ENCODE data around the gene ATG7. TPM values are rescaled to one million over a fixed set of nuclear protein-coding genes. Genes with fewer than 3 reads are reported as not detected.

ATG7 gene
- total and polyA plus RNA-seq, 2 donors, result 14.1 to 63.2 TPM

DNA sequence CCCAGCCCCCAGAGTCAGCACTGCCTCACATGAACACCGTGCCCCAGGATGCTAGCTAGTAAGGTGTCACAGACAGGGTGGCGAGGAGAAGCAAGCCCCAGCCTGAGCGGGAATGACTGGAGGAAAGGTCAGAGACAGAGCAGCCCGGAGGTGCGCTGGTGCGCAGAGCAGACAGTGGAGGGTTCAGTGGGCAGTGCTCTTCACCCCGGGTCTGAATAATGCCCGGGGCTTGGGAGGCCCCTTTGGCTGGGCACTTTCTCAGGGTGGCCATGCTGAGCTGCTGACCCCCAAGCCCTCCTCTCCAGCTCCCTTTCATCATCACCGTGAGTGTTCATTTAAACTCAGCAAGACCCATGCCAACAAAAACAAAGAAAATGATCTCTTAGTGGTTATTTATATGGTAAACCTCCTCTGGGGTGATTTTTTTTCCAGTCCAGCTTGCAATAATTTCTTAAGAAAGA is 260.8 kb downstream of the ATG7 start:
- H3K36me3 ChIP-seq (ENCODE audit: insufficient read depth), result no peaks in the 10 kb centered on the region
- H3K4me3 ChIP-seq (ENCODE audit: low read depth, low read length), result no peak overlapping the region
- DNase-seq (ENCODE audit: extremely low spot score), result no peak
- no peak overlapping the region for H3K27ac ChIP-seq (ENCODE audit: low read depth)
- no peaks in the 10 kb centered on the region for H3K4me1 ChIP-seq (ENCODE audit: insufficient read depth)
- WGBS, result 82% methylated on average over 9 of the region's 9 CpGs

DNA sequence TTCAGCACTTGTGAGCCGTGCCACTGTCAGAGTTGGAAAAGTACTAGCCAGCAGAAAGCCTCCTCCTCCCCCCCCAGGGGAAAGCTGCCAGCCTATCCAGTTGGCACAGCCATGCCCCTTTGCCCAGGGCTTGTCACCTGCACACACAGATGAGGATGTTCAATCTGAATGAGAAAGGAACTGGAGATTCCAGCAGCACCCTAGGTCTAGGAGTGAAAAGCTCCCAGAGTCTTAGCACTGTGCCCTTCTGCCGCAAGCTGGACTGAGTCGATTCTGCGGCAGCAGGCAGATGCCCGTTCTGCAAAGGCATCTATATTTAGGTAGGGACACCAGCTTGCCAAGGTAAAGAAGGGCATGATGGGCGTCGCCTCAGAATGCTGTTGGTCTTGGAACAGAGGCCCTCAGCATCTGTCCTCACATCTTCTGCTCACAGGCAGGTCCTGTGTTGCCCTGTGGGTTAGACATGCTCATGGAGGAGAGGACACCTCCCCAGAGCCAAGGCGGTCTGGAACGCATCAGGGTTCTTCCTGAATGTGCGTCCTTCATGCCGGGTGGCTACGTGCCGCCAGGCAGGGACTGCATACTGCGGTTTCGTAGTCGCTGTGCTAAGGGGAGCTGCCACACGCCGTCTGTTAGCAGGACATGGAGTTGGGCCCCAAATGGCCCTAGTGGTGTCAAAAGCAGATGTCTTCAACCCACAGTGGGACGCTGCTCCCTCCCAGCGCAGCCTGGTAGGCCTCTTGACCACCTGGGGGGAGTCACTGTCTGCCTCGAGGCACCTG is 262.0 kb downstream of the ATG7 start:
- Histone ChIP-seq H3K36me3 (ENCODE audit: insufficient read depth) (no peaks in the 10 kb centered on the region), H3K4me3 (ENCODE audit: low read depth, low read length) (no peak overlapping the region), H3K27ac (ENCODE audit: low read depth) (no peak overlapping the region), H3K4me1 (ENCODE audit: insufficient read depth) (no peaks in the 10 kb centered on the region)
- DNase-seq (ENCODE audit: extremely low spot score), result no peak
- WGBS, result 95% methylated on average over 21 of the region's 21 CpGs

DNA sequence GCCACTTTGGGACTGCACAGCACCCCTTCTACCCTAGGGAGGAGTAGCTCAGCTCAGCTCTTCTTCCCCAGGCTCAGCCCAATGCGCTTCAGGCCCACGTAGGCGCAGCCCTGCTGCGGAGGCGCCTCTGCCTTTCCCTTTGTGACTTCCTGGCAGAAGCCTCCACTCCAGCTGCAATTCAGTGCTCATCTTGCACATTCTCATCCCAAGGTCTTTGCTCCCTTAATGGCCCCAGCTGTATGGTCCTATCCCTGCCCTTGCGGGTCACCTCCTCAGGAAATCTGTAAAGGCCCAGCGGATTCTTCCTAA is 262.6 kb downstream of the ATG7 start:
- Histone ChIP-seq H3K27ac (ENCODE audit: low read depth) (no peak overlapping the region), H3K4me1 (ENCODE audit: insufficient read depth) (no peaks in the 10 kb centered on the region), H3K36me3 (ENCODE audit: insufficient read depth) (no peaks in the 10 kb centered on the region), H3K4me3 (ENCODE audit: low read depth, low read length) (no peak overlapping the region)
- over 99% methylated on average over 7 of the region's 7 CpGs for WGBS
- no peak for DNase-seq (ENCODE audit: extremely low spot score)

DNA sequence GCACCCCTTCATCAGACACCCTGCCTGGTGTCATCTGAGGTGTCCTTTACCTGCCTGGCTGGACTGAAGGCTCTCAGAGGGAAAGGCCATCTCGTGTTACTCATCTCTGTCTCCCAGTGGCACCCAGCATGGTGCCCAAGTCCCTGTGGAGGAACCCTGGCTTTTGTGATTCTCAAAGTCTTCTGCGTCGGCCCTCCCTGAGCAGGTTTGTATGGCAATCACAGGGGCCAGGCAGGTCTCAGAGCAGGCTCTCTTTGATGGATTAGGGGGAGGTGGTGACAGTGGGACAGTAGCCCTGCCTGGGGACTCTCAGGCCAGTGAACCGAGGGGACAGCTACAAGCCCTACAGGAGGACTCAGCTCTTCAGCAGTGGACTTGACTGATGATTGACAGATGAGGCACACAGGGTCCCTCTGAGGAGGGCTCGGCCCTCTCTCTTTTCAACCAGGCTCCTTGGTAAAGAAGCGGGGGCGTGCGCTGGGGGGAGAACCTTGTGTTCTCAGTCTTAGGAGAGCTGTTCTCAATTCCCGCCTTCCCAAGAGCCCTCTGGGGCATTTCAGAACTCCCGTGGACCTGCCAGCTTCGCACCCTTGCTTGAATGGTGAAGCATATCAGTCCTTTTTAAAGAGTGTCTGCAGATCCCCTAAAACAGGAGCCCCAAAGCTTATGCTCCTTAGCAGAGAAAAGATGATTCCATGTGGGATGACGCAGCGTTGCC is 263.2 kb downstream of the ATG7 start:
- Histone ChIP-seq H3K4me3 (ENCODE audit: low read depth, low read length) (no peak overlapping the region), H3K36me3 (ENCODE audit: insufficient read depth) (no peaks in the 10 kb centered on the region), H3K27ac (ENCODE audit: low read depth) (no peak overlapping the region), H3K4me1 (ENCODE audit: insufficient read depth) (no peaks in the 10 kb centered on the region)
- WGBS, result 99% methylated on average over 13 of the region's 13 CpGs
- DNase-seq (ENCODE audit: extremely low spot score), result no peak

DNA sequence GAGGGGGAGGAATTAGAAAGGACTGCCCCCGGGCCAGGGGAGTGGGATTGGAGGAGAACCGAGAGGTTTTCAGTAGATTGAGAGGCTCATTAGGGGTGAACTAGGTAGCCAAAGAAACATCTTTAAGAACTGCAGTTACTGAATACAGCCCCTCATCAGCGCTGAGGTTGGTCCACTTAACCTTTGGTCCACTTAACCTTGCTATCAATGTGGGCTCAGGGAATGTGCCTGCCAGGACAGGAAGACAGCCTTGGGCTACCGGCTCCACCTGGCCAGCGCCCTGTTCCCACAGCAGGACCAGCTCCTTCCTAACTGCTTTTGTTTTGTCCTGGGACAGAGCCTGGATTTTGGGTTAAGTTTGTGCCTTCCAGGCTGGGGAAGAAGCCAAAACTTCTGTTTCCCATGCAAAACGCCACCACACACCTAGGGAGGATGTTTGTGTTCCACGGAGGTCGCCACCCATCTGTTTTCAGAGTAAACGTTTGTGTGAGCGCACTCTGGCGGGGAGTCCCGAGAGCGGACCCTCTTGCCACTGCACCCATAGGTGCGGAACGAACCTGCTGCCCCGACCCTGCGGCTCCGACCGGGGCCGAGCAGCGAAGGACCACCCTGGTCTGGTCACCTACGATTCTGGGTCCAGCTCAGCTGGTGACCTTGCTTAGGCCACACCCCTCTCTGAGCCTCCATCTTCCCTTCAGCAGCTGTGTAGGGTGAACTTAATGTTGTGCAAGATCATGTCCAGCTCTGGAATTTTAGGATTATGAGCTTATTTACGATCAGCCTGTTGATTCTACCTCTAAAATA is 264.1 kb downstream of the ATG7 start:
- Histone ChIP-seq H3K36me3 (ENCODE audit: insufficient read depth) (no peaks in the 10 kb centered on the region), H3K27ac (ENCODE audit: low read depth) (no peak overlapping the region), H3K4me3 (ENCODE audit: low read depth, low read length) (no peak overlapping the region), H3K4me1 (ENCODE audit: insufficient read depth) (no peaks in the 10 kb centered on the region)
- DNase-seq (ENCODE audit: extremely low spot score), result no peak
- 92% methylated on average over 23 of the region's 23 CpGs for WGBS

DNA sequence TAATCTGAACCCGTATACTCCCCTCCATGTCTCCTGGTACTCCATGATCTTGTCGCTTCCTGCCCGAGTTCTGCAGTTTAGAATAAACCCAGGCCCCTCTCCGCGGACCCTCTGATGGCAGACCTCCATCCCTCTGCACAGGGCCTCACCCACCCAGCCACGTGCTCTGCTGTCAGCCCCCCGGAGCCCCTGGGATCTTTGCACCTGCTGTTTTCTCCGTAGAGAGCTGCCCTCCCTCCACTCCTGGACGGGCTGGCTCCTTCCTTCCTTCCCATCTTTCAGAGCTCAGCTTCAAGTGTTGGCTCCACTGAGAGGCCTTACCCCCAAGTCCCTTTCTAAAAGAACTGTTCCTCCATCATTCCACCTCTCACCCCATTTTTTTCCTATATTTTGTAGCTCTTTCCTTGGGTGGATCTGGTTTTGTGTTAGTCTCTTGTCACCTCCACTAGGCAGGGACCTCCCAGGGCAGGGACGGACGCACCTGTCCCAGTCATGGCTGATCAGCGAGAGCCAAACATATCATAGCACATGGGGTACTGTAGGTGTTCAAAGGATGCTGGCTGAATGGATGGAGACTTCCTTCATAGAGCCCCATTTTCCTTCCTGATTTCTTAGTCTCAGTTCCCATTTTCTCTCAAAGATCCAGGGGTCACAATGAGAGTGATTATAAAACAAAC is 264.9 kb downstream of the ATG7 start:
- WGBS, result 93% methylated on average over 12 of the region's 12 CpGs
- H3K4me1 ChIP-seq (ENCODE audit: insufficient read depth), result no peaks in the 10 kb centered on the region
- no peak overlapping the region for H3K4me3 ChIP-seq (ENCODE audit: low read depth, low read length)
- H3K36me3 ChIP-seq (ENCODE audit: insufficient read depth), result no peaks in the 10 kb centered on the region
- H3K27ac ChIP-seq (ENCODE audit: low read depth), result no peak overlapping the region
- DNase-seq (ENCODE audit: extremely low spot score), result no peak

DNA sequence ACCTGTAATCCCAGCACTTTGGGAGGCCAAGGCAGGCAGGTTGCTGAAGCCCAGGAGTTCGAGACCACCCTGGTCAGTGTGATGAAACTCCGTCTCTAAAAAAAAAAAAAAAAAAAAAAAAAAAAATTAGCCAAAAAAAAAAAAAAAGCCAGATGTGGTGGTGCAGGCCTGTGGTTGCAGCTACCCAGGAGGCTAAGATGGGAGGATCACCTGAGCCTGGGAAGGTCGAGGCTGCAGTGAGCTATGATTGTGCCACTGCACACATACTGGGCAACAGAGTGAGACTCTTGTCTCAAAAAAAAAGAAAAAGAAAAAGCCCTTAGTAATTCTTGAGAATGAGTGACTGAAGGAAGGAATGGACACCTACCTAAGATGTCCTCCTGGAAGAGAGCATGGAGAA is 266.4 kb downstream of the ATG7 start:
- DNase-seq (ENCODE audit: extremely low spot score), result no peak
- Histone ChIP-seq H3K4me3 (ENCODE audit: low read depth, low read length) (no peak overlapping the region), H3K27ac (ENCODE audit: low read depth) (no peak overlapping the region), H3K4me1 (ENCODE audit: insufficient read depth) (no peaks in the 10 kb centered on the region), H3K36me3 (ENCODE audit: insufficient read depth) (no peaks in the 10 kb centered on the region)
- 98% methylated on average over 3 of the region's 3 CpGs for whole genome bisulfite sequencing

DNA sequence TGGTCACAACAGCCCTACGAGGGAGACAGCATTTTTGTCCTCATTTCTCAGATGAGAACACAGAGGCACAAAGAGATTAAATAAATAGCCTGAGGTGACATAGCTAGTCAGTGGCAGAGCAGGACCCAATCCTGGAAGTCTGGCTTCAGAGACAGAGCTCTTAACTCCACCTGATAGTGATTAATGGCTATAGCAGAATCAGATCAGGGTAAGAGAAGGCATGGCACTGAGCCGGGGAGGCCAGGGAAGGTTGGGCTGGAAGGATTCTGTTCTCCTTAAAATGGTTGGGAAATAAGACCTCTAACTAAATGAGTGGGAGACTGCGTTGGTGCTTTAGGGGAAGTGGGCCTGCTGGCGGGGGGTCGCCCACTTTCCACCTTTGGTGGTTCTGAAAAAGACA is 267.0 kb downstream of the ATG7 start:
- no peak overlapping the region for H3K4me3 ChIP-seq (ENCODE audit: low read depth, low read length)

DNA sequence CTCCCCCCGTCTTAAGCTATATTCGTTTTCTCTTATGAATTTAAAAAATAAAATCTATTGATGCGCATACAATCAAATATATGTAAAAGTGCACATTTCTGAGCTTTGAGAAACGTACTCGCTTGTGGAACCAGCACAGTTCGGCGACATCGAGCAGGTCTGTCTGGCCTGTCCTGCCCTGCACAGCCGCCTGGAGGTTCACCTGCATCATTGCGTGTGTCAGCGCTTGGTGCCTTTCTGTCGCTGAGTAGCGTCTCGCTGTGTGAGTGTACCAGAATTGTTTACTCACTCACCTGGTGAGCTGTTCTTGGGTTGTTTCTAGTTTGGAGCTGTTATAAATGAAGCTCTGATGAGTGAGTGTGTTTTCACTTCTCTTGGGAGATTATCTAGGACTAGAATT is 267.5 kb downstream of the ATG7 start:
- DNase-seq (ENCODE audit: extremely low spot score), result no peak
- Histone ChIP-seq H3K4me1 (ENCODE audit: insufficient read depth) (no peaks in the 10 kb centered on the region), H3K36me3 (ENCODE audit: insufficient read depth) (no peaks in the 10 kb centered on the region), H3K4me3 (ENCODE audit: low read depth, low read length) (no peak overlapping the region), H3K27ac (ENCODE audit: low read depth) (no peak overlapping the region)
- WGBS, result 93% methylated on average over 14 of the region's 14 CpGs

More for the DNA sequence above, 267.0 kb downstream of the ATG7 start:
- no peak for DNase-seq (ENCODE audit: extremely low spot score)
- Histone ChIP-seq H3K27ac (ENCODE audit: low read depth) (no peak overlapping the region), H3K4me1 (ENCODE audit: insufficient read depth) (no peaks in the 10 kb centered on the region), H3K36me3 (ENCODE audit: insufficient read depth) (no peaks in the 10 kb centered on the region)
- 93% methylated on average over 5 of the region's 5 CpGs for WGBS

DNA sequence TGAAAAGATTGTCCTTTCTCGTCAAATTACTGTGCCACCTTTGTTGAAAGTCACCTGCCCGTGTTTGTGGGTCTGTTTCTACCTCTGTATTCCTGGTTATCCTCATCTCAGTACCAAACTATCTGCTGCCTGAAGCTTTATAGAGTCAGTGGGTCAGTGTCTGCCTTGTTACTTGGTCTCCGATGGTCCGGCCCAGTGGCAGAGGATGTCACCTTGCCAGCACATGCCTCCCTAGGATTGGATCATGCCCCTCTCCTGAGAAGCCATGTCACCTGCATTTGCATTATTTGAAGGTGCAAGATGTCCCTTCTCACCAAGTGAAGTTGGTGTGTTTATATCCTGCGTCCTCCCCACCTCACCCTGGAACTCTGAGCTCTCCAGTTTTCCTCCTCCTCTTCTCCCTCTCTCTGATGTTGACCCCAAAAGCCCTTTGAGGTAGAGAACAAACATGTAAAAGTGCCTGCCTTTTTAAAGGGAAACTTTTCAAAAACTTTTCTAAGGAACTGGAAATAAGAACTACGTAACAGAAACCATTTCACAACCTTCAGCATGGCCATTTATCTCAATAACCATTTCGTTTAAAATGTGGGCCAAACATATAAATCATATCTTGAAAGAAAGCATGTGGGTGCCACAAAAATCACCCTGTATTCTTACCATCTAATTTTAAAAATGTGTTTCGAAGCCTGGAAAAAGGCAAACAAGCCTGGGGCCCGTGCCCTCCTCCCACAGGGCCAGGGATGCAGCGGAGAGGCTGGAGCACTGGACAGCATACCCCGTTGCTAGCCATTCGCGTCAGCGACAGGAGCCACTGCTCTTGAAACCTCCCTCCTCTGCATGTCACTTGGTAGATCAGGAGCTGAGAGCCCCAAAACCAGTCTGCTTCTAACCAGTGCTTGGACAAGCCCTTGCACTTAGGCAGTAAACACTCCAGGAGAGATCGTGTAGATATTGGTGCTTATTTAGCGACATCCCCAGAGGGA is 269.4 kb downstream of the ATG7 start:
- WGBS, result 83% methylated on average over 16 of the region's 16 CpGs

DNA sequence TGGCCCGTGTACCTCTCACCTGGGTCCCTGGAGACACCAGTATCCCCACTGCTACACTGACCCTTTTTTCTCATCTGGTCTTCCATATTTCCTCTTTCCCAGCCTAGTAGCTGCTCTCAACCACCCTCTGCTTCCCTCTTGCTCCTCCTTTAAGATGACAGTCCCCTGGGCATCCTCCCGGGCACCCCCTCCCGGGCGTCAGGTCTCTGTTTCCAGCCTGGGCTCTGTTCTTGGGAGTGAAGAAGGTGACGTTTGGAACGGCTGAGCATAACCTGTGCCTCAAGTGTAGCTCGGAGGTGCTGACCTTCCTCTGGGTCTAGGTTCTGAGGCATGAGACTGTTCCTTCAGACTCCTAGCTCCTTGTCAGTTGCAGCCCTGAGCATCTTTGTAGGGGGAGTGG is 270.4 kb downstream of the ATG7 start:
- no peak for DNase-seq (ENCODE audit: extremely low spot score)
- WGBS, result 89% methylated on average over 7 of the region's 7 CpGs
- Histone ChIP-seq H3K4me3 (ENCODE audit: low read depth, low read length) (no peak overlapping the region), H3K27ac (ENCODE audit: low read depth) (no peak overlapping the region), H3K36me3 (ENCODE audit: insufficient read depth) (no peaks in the 10 kb centered on the region), H3K4me1 (ENCODE audit: insufficient read depth) (no peaks in the 10 kb centered on the region)

More for the DNA sequence above, 269.4 kb downstream of the ATG7 start:
- H3K36me3 ChIP-seq (ENCODE audit: insufficient read depth), result no peaks in the 10 kb centered on the region
- no peaks in the 10 kb centered on the region for H3K4me1 ChIP-seq (ENCODE audit: insufficient read depth)
- no peak overlapping the region for H3K27ac ChIP-seq (ENCODE audit: low read depth)
- no peak for DNase-seq (ENCODE audit: extremely low spot score)
- H3K4me3 ChIP-seq (ENCODE audit: low read depth, low read length), result no peak overlapping the region

DNA sequence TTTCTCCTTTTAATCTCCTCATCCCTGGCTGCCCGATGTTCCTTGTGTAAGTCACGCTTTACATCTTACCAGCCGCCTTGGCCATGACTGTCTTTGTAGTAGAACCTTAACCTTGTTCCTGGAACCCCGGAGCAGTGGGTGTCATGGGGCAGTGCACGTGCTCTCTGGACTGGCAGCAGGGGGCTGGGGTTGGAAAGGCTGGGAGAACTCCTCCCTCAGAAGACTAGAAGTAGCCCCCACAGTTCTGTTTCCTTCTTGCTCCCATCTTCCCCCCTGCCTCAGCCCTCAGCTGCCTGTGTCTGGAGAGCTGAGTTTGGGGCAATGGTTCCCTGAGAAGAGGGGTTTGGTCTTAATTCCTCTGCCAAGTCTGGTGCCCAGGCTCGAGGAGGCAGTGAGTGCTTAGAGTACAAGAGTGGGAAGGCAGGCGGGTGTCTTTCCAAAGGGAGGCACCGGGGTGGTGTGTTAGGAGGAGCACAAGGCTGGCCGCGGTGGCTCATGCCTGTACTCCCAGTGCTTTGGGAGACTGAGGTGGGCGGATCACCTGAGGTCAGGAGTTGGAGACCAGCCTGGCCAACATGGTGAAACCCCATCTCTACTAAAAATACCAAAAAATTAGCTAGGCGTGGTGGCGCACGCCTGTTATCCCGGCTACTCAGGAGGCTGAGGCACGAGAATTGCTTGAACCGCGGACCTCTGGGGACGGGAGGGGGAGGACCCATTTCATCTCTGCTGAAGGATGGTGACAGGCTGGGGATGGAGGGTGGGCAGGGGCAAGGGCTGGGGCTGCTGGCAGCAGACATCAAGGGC is 271.1 kb downstream of the ATG7 start:
- Histone ChIP-seq H3K4me3 (ENCODE audit: low read depth, low read length) (no peak overlapping the region), H3K4me1 (ENCODE audit: insufficient read depth) (no peaks in the 10 kb centered on the region), H3K36me3 (ENCODE audit: insufficient read depth) (no peaks in the 10 kb centered on the region), H3K27ac (ENCODE audit: low read depth) (no peak overlapping the region)
- 98% methylated on average over 19 of the region's 19 CpGs for WGBS
- no peak for DNase-seq (ENCODE audit: extremely low spot score)
